HG03460 (cell line): ENCODE results near the gene TMEM201.

Experiments used
- ATAC-seq: cut with Tn5 transposase; IDR thresholded peaks from one replicate; pipeline ENCODE4 v1.9.1; 2021; ENCODE audit not compliant: unreplicated experiment

TMEM201 gene

GRCh38 chr1:9652379-9653209 lies 63.9 kb downstream of the TMEM201 start:
- no peak for ATAC-seq

DNA sequence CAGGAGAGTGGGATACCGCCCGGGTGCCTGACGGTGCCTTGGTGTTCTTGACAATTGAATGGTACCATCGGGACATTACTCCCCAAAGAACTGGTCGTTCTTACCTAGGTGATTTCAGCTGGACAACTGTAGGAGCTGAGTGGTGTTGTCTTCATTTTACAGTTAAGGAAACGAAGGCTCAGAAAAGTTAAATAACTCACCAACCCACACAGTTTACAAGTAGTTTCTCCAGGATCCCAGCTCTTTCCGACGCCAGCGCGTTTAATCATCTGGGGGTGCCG lies 64.4 kb downstream of the TMEM201 start:
- no peak for ATAC-seq

- ATAC-seq, result no peak
Measured at GRCh38 chr1:9653491-9654050, 64.9 kb downstream of the TMEM201 start.

GRCh38 chr1:9654051-9654833 lies 65.5 kb downstream of the TMEM201 start:
- ATAC-seq, result no peak

DNA sequence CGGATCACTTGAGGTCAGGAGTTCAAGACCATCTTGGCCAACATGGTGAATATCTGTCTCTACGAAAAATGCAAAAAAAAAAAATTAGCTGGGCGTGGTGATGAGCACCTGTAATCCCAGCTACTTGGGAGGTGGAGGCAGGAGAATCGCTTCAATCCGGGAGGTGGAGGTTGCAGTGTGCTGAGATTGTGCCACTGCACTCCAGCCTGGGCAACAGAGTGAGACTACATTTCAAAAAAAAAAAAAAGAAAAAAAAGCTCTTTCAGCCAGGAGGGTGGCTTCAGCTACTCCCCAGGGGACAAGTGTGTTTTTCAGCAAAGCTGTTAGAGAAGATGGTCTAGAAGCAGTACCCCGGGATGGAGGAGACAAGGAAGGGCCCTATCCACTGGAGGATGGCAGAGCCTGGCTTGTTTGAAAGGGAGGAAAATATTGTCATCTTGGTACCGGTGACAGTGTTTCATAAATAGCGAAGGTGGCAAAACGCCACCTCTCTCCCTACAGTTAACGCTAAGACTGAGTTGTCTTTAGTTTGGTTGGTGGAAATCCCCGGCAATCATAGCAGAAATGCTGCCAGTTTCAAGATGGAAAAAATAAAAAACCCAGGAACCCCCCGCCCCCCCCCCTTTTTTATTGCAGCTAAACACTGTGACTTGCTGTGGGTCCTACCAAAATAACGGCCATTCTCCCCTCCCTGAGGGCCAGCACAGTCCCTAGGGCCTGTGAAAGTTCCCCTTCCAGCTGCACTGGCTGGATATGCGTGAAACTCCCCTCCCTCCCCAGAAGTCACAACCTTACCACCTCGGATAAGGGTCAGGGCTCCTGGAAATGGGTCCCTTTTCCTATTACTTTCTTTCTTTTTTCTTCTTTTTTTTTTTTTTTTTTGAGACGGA lies 66.4 kb downstream of the TMEM201 start:
- ATAC-seq, result no peak

DNA sequence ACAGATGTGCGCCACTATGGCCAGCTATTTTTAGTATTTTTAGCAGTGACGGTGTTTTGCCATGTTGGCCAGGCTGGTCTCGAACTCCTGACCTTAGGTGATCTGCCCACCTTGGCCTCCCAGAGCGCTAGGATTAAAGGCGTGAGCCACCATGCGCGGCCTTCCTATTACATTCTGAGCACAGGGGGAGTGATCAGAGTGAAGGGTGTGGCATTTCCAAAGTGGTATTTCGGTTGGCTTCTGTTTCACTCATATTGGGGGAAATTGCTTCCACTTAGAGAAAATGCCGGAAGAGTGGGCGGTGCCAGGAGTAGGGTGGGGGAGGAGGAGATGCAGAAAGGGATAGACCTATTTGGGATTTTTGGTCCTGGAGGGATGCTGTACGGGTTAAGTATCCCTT lies 67.1 kb downstream of the TMEM201 start:
- no peak for ATAC-seq

- no peak for ATAC-seq
Measured at GRCh38 chr1:9657521-9658032, 68.9 kb downstream of the TMEM201 start.

GRCh38 chr1:9658199-9658598 lies 69.5 kb downstream of the TMEM201 start:
- ATAC-seq, result no peak

DNA sequence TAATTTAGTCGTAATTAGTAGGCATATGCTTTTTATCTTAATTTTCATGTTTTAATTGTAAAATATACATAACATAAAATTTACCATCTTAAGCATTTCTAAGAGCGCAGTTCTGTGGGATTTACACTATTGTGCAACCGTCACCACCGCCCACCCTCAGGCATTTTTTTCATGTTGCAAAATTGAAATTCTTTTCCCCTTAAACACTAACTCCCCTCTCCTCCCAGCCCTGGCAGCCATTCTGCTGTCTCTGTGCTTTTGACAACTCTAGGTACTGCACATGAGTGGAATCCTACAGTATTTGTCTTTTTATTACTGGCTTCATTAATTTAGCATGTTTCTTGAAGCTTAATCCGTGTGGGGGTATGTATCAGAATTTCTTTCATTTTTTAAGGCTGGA lies 70.6 kb downstream of the TMEM201 start:
- ATAC-seq, result no peak

DNA sequence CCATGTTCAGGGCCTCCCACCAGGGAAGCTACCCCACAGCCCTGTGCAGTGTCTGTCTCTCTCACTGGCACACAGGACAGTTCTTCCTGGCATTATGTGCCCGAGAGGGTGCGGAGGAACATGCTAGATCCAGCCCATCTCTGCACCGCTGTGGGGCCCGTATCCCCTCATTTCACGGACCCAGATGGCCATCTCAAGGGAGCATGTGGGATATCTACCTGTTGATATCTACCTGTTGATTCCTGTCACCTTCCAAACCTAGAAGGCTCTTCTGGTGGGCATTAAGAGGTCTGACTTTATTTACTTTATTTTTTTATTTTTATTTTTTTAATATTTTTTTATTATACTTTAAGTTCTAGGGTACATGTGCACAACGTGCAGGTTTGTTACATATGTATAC lies 74.5 kb downstream of the TMEM201 start:
- no peak for ATAC-seq
